Smooth muscle cell of the umbilical artery (primary cell): ENCODE results near the gene SLC17A5. TPM values are rescaled to one million over a fixed set of nuclear protein-coding genes. Genes with fewer than 3 reads are reported as not detected.

Source experiments
- total RNA-seq: library from RNA; depleted of rRNA; stranded (reverse); fragments of >200 nt; gene quantifications from 2 replicates; pipeline ENCODE4 v1.2.3, GENCODE V29; 2014

SLC17A5 gene, protein sequence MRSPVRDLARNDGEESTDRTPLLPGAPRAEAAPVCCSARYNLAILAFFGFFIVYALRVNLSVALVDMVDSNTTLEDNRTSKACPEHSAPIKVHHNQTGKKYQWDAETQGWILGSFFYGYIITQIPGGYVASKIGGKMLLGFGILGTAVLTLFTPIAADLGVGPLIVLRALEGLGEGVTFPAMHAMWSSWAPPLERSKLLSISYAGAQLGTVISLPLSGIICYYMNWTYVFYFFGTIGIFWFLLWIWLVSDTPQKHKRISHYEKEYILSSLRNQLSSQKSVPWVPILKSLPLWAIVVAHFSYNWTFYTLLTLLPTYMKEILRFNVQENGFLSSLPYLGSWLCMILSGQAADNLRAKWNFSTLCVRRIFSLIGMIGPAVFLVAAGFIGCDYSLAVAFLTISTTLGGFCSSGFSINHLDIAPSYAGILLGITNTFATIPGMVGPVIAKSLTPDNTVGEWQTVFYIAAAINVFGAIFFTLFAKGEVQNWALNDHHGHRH
- total RNA-seq: 45.7 and 62.7 TPM in 2 replicates

DNA sequence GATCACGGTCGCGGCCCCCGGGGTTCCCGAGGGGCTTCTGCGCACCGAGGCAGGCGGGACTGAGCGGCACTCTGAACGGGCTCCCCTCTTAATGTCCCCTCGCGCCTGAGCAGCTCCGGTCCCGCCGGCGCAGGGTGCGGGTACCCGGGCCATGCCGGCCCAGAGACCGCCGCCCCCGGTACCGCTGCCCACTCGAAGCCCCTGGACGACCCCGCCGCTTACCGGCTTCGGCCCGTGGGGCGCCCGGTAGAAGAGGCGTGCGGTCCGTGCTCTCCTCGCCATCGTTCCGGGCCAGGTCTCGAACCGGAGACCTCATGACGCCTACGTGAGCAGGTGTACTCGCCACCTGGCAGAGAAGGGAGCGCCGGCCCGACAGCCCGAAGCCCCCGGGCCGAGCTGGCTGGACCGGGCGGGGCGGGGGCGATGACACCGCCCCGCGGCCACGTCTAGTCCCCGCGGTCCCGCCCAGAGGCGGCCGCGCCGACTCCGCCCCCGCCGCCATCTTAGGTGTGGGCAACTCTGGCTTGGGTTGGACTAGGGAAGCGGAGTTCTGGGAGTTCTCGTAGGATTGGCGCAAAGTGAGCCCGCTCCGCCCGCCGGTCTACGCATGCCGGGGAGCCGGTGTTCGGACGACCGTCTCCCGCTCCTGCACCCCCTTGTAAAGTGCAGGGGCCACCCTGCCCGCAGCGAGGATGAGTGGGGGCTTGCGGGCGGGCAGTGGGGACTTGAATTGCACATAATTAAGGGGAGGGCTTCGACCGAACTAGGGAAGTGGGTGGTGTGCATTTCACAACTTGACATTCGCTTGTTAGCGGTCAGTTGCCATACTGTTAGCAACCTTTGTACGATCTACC is at the start of gene SLC17A5:
SLC17A5 (minus strand) TSS at position 422 of the 854 bp plus-strand sequence; CDS start at position 316, 106 bp downstream.

DNA sequence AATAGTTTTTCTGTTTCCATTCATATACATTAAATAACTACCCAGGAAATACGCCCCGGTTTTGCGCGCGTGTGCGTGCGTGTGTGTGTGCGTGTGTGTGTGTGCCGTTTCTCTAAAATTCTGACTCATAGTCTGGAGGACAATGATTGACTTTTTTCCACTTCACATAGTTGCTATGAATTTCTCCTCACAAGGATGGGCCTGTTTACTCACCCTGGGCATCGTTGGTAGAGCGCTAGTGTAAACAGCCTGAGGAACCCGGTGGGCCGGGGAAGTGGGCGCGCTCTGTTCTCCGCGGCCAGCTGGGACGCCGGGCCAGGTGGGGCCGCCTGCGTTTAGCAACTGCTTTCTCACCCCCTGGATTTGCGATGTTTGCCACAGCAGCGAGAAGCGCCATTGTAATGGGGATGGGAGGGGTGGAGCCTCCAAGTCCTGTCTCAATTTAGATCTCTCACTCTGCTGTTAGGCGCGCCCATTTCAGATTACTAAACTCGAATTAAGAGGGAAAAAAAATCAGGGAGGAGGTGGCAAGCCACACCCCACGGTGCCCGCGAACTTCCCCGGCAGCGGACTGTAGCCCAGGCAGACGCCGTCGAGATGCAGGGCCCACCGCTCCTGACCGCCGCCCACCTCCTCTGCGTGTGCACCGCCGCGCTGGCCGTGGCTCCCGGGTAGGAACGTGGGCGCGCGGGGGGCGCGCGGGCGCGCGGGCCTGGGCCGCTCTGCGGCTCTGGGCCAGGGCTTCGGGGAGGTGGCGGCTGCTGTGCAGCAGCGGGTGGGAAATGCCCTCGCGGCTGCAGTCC is 42.0 kb upstream of the SLC17A5 start, which contains the start of gene CD109:
CD109 (plus strand) TSS at position 585 of the 803 bp plus-strand sequence; CDS start at position 598, 13 bp downstream.

Other genes with a start within 250 kb of the SLC17A5 start
- 5.6 and 7.1 TPM in 2 replicates for gene CGAS, start 201.7 kb downstream of the SLC17A5 start, total RNA-seq
- gene MTO1, start 192.3 kb downstream of the SLC17A5 start, total RNA-seq: 36.4 and 49.9 TPM in 2 replicates
- gene EEF1A1, start 133.0 kb downstream of the SLC17A5 start, total RNA-seq: 20,106 and 29,417 TPM in 2 replicates
- gene CD109, start 42.2 kb upstream of the SLC17A5 start, total RNA-seq: 22.0 and 58.7 TPM in 2 replicates